Endothelial cell of umbilical vein (primary cell): Measurements from ENCODE around the gene PKP4. TPM values are rescaled to one million over a fixed set of nuclear protein-coding genes. Genes with fewer than 3 reads are reported as not detected.

Experiments used
- BruUV-seq: library from RNA; stranded (reverse); fragments of 400-500 nt; replicated peaks from 2 replicates; lab custom pipeline; 2021; lab: Mats Ljungman, UMichigan
- CTCF ChIA-PET: fragments of 300-600, 350-600 bp; sonication (Branson Sonifier 250); formaldehyde crosslinking; loops from one replicate; lab custom pipeline; 2021; ENCODE audit warnings: antibody characterized with exemption, inconsistent platforms; lab: Charles Lee
- POLR2A ChIA-PET: fragments of 300-600, 350-600 bp; sonication (Branson Sonifier 250); formaldehyde crosslinking; loops from one replicate; lab custom pipeline; 2021; ENCODE audit warnings: antibody characterized with exemption, inconsistent platforms; lab: Charles Lee
- DNase-seq: peaks from one replicate; pipeline ENCODE4 v3.0.0-alpha.2; 2011; ENCODE audit warnings: low read depth, low spot score
- FAIRE-seq: peaks from 2 replicates; lab custom pipeline; 2011; peaks lifted over from hg19 to GRCh38; lab: Jason Lieb, UNC
- H2AFZ ChIP-seq: 2 replicates; pipeline ENCODE4 v1.6.0; 2012; ENCODE audit warnings: low read depth, low read length, control low read depth, inconsistent platforms
- H3K27ac ChIP-seq: 2 replicates; pipeline ENCODE4 v1.5.1; 2011; ENCODE audit warnings: low read depth, mild to moderate bottlenecking, control low read depth, low read length, moderate library complexity; ENCODE audit not compliant: insufficient read depth
- H3K27me3 ChIP-seq, 2 experiments: 2 replicates each; pipeline versions ENCODE4 v1.6.0 to v1.6.1; 2011; ENCODE audit warnings: low read length in 2 of 2, mixed read lengths in 1 of 2; ENCODE audit not compliant: control insufficient read depth in 2 of 2, insufficient read depth in 2 of 2
- H3K36me3 ChIP-seq, 2 experiments: 2 replicates in 1 of 2; 3 replicates in 1 of 2; pipeline ENCODE4 v1.5.1; 2011; ENCODE audit warnings: low read length in 2 of 2, mild to moderate bottlenecking in 1 of 2, moderate library complexity in 1 of 2; ENCODE audit not compliant: control insufficient read depth in 2 of 2, insufficient read depth in 2 of 2; ENCODE audit errors: extremely low read depth in 1 of 2
- H3K4me1 ChIP-seq: 3 replicates; pipeline ENCODE4 v1.5.1; 2011; ENCODE audit warnings: mild to moderate bottlenecking, low read length; ENCODE audit not compliant: control insufficient read depth, insufficient read depth; ENCODE audit errors: extremely low read depth
- H3K4me2 ChIP-seq: 2 replicates; pipeline ENCODE4 v1.6.1; 2011; ENCODE audit warnings: low read length, control low read depth, mixed read lengths; ENCODE audit not compliant: insufficient read depth
- H3K4me3 ChIP-seq, 3 experiments: fragments of 200-600 bp in 1 of 3; sonication (generic), shearing (Covaris generic) in 1 of 3; replicated peaks in 1 of 3; 2 replicates each; pipeline ENCODE4 v1.5.1; 2011 to 2016; ENCODE audit warnings: control low read depth in 3 of 3, low read length in 3 of 3, mild to moderate bottlenecking in 2 of 3, inconsistent platforms in 1 of 3, low read depth in 1 of 3, moderate library complexity in 1 of 3; ENCODE audit not compliant: insufficient read depth in 1 of 3
- H3K79me2 ChIP-seq: 2 replicates; pipeline ENCODE4 v1.6.0; 2012; ENCODE audit warnings: low read length, inconsistent platforms; ENCODE audit not compliant: control insufficient read depth, insufficient read depth
- H3K9ac ChIP-seq: replicated peaks from 2 replicates; pipeline ENCODE3; 2011; ENCODE audit warnings: low read length, control low read depth; ENCODE audit not compliant: insufficient read depth; ENCODE audit errors: extremely low read depth
- H3K9me1 ChIP-seq: replicated peaks from 3 replicates; pipeline ENCODE4 v1.6.0; 2011; ENCODE audit warnings: mild to moderate bottlenecking, low read length; ENCODE audit not compliant: control insufficient read depth, insufficient read depth; ENCODE audit errors: extremely low read depth
- H3K9me3 ChIP-seq: replicated peaks from 2 replicates; pipeline ENCODE4 v1.5.1; 2012; ENCODE audit warnings: low read length, inconsistent platforms; ENCODE audit not compliant: control insufficient read depth, insufficient read depth
- H4K20me1 ChIP-seq: replicated peaks from 2 replicates; pipeline ENCODE3; 2011; ENCODE audit warnings: mild to moderate bottlenecking, low read length; ENCODE audit not compliant: control insufficient read depth, insufficient read depth; ENCODE audit errors: extremely low read depth
- EZH2 ChIP-seq: IDR thresholded peaks from 2 replicates; pipeline ENCODE4 v1.6.1; 2012; ENCODE audit warnings: borderline replicate concordance, low read depth, mild to moderate bottlenecking, moderate library complexity, low read length, inconsistent platforms; ENCODE audit not compliant: severe bottlenecking
- FOS ChIP-seq: IDR thresholded peaks from 2 replicates; pipeline ENCODE4 v1.6.1; 2011; ENCODE audit warnings: mild to moderate bottlenecking, low read length, moderate library complexity, borderline replicate concordance; ENCODE audit not compliant: insufficient read depth
- GATA2 ChIP-seq: IDR thresholded peaks from 2 replicates; pipeline ENCODE4 v1.7.0; 2011; ENCODE audit warnings: low read depth, mild to moderate bottlenecking, moderate library complexity, mixed read lengths, low read length; ENCODE audit not compliant: insufficient read length, insufficient read depth
- JUN ChIP-seq: IDR thresholded peaks from 2 replicates; pipeline ENCODE4 v1.6.1; 2011; ENCODE audit warnings: borderline replicate concordance, low read depth; ENCODE audit not compliant: insufficient read length, insufficient read depth
- MYC ChIP-seq: IDR thresholded peaks from one replicate; pipeline ENCODE4 v1.6.1; 2011; ENCODE audit warnings: mild to moderate bottlenecking, low read depth, low read length
- POLR2A ChIP-seq: IDR thresholded peaks from 2 replicates; pipeline ENCODE4 v1.6.1; 2012; ENCODE audit warnings: low read depth, mild to moderate bottlenecking, control low read depth, low read length
- POLR2AphosphoS5 ChIP-seq: IDR thresholded peaks from 2 replicates; pipeline ENCODE4 v1.6.1; 2012; ENCODE audit warnings: low read depth, mild to moderate bottlenecking, control low read depth, low read length, moderate library complexity; ENCODE audit not compliant: insufficient read depth
- dilution Hi-C: fragments of 300-500 bp; cut with MboI; formaldehyde crosslinking; loops from one replicate; pipeline ENCODE4 v1.15.0; 2019; ENCODE audit warnings: low sequenced_read_pairs; ENCODE audit not compliant: extremely low pct_ligation_motif_present
- intact Hi-C: fragments of 100-400 bp; cut with micrococcal nuclease; formaldehyde crosslinking; loops from one replicate; pipeline ENCODE4 v1.10.0; 2022
- polyA plus RNA-seq, 4 experiments: library from polyadenylated mRNA; depleted of rRNA in 3 of 4; stranded (reverse) in 3 of 4; unstranded in 1 of 4; fragments of >200 nt; gene quantifications; 2 replicates each; pipeline versions ENCODE4 v1.2.1 to v1.2.3, GENCODE V29; 2011 to 2012; ENCODE audit warnings: missing spikeins in 1 of 4
- total RNA-seq: library from RNA; stranded (reverse); gene quantifications from 2 replicates; pipeline ENCODE4 v1.2.3, GENCODE V29; 2021
- TF ChIP-seq, protein P1 (sequence below), 2 donors: IDR thresholded peaks; 1 replicate in 1 of 2; 2 replicates in 1 of 2; pipeline ENCODE4 v1.5.1; 2011; ENCODE audit warnings: low read length in 2 of 2, mild to moderate bottlenecking in 2 of 2, moderate library complexity in 2 of 2, control low read depth in 1 of 2, inconsistent platforms in 1 of 2, low read depth in 1 of 2; ENCODE audit not compliant: insufficient read depth in 1 of 2; ENCODE audit errors: extremely low read depth in 1 of 2
- TF ChIP-seq, protein P2 (sequence below): IDR thresholded peaks from 2 replicates; pipeline ENCODE4 v1.6.1; 2011; ENCODE audit not compliant: insufficient read depth, insufficient read length

Gene PKP4
- total and polyA plus RNA-seq, 2 donors (not counting 3 experiments of a cell fraction or from before 2014, with no cell fraction given), result 35.4 to 68.5 TPM

DNA sequence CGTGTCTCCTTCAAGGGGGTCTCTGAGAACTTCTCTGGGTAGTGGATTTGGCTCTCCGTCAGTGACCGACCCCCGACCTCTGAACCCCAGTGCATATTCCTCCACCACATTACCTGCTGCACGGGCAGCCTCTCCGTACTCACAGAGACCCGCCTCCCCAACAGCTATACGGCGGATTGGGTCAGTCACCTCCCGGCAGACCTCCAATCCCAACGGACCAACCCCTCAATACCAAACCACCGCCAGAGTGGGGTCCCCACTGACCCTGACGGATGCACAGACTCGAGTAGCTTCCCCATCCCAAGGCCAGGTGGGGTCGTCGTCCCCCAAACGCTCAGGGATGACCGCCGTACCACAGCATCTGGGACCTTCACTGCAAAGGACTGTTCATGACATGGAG is 168.2 kb downstream of the PKP4 start:
- TF ChIP-seq GATA2 (no peak), POLR2A (no peak), FOS (no peak)
- TF ChIP-seq, protein P1, sequence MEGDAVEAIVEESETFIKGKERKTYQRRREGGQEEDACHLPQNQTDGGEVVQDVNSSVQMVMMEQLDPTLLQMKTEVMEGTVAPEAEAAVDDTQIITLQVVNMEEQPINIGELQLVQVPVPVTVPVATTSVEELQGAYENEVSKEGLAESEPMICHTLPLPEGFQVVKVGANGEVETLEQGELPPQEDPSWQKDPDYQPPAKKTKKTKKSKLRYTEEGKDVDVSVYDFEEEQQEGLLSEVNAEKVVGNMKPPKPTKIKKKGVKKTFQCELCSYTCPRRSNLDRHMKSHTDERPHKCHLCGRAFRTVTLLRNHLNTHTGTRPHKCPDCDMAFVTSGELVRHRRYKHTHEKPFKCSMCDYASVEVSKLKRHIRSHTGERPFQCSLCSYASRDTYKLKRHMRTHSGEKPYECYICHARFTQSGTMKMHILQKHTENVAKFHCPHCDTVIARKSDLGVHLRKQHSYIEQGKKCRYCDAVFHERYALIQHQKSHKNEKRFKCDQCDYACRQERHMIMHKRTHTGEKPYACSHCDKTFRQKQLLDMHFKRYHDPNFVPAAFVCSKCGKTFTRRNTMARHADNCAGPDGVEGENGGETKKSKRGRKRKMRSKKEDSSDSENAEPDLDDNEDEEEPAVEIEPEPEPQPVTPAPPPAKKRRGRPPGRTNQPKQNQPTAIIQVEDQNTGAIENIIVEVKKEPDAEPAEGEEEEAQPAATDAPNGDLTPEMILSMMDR (IDR thresholded peaks at IDR 0.05; ENCODE audit: extremely low read depth in 1 of 2, insufficient read depth in 1 of 2, low read depth in 1 of 2, low read length in 2 of 2), result no peak
- no peaks in the 10 kb centered on the region for H3K9me1 ChIP-seq
- H4K20me1 ChIP-seq, result no peaks in the 10 kb centered on the region
- H3K36me3 ChIP-seq, result peaks cover 0 to 6% of the 10 kb centered on the region in 2 experiments
- H3K9me3 ChIP-seq, result no peaks in the 10 kb centered on the region
- H3K4me1 ChIP-seq, result peaks cover 19% of the 10 kb centered on the region
- intact Hi-C loops, result no loop called here
- CTCF ChIA-PET, result interaction anchor here (1.0 kb wide), 1 partner anchor 11 kb away, joined by 3 read pairs; no protein-coding TSS in a partner anchor
- POLR2A ChIA-PET, result no interaction called here
- no peak overlapping the region for H2AFZ ChIP-seq
- no peak overlapping the region for H3K4me3 ChIP-seq
- H3K9ac ChIP-seq, result no peak overlapping the region
- no peak for DNase-seq
- dilution Hi-C loops, result no loop called here
- BruUV-seq, result no TSS peak
- no peaks in the 10 kb centered on the region for H3K27me3 ChIP-seq
- no peak overlapping the region for H3K27ac ChIP-seq
- no peak for FAIRE-seq
- no peaks in the 10 kb centered on the region for H3K79me2 ChIP-seq
- no peak overlapping the region for H3K4me2 ChIP-seq

DNA sequence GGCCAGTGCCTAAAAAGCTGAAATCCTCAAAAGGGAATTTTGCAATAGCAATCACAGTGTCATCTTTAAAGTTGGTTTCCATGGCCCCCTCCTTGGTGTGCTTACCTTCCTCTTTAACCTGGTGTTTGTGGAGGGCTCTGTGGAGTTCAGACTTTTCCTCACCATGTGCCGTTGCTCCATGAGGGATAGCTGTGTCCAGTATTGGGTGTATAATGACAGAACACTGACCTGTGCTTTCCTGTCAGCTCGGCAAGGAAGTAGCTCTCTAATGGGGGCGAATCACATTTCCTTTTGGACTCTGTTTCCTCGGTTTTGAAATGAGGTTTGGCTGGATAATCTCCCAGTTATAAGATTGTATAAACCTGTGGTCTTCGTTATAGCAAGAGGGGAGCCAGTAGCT is 172.4 kb downstream of the PKP4 start:
- CTCF ChIA-PET, result interaction anchor here (1.0 to 1.9 kb wide), 3 partner anchors 10 to 117 kb away, joined by 3 to 7 read pairs (median 5); no protein-coding TSS in a partner anchor
- no TSS peak for BruUV-seq
- Histone ChIP-seq H3K9ac (no peak overlapping the region), H4K20me1 (no peaks in the 10 kb centered on the region), H3K4me3 (no peak overlapping the region), H3K27me3 (no peaks in the 10 kb centered on the region), H3K9me3 (no peaks in the 10 kb centered on the region), H2AFZ (no peak overlapping the region), H3K4me2 (no peak overlapping the region), H3K36me3 (peaks cover 3 to 8% of the 10 kb centered on the region in 2 experiments), H3K9me1 (no peaks in the 10 kb centered on the region), H3K27ac (no peak overlapping the region), H3K79me2 (no peaks in the 10 kb centered on the region), H3K4me1 (peaks cover 19% of the 10 kb centered on the region)
- DNase-seq (no peak), FAIRE-seq (no peak)
- POLR2A ChIA-PET, result no interaction called here
- dilution Hi-C loops (no loop called here), intact Hi-C loops (no loop called here)
- TF ChIP-seq, protein P2, sequence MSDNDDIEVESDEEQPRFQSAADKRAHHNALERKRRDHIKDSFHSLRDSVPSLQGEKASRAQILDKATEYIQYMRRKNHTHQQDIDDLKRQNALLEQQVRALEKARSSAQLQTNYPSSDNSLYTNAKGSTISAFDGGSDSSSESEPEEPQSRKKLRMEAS, result no peak
- TF ChIP-seq, protein P1 (IDR thresholded peaks at IDR 0.05; ENCODE audit: extremely low read depth in 1 of 2, insufficient read depth in 1 of 2, low read depth in 1 of 2, low read length in 2 of 2), result no peak
- TF ChIP-seq JUN, result no peak
- TF ChIP-seq POLR2AphosphoS5, result no peak
- no peak for TF ChIP-seq MYC
- TF ChIP-seq GATA2, result no peak
- TF ChIP-seq FOS, result no peak
- no peak for TF ChIP-seq POLR2A
- TF ChIP-seq EZH2, result no peak
